NCI-H526 treated with DMSO at 0.1 percent for 48 hours (cell line): ENCODE measurements around the gene XPO4.

Source experiments
- DNase-seq: peaks from one replicate; lab custom pipeline; 2025; lab: John Stamatoyannopoulos, UW

The XPO4 gene

DNA sequence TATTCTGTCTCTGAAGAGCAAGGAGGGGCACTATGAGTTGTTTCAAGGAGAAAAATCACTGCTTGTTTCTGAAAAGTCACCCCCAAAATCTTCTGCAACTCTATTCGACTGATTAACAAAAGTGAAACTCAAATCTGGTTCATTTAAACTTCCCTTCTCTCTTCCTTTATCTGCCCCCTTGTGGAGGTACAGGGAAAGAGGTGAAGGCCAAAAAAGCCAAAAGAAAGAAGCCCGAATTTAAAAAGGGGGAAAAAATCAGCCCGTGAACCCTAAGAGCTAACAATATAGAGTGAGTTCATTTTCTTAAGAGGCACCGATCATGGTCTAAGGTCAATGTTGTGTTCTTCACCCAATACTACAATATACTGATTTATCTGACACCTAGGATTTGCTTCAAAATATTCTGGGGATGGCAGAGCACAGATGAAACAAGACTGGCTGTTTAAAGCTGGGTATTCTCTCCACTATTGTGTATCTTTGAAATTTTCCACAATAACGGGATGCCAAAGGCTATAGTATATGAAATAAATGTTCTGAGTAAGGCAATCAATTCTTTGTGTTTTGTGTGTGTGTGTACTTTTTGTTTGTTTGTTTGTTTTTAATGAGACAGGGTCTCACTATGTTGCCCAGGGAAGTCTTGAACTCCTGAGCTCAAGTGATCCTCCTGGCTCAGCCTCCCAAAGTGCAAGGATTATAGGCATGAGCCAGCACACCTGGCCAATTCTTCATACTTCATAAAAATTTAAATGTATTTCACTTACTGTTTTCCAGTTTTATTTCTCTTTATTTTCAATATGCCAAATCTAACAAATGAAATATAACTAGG, 73.8 kb downstream of the XPO4 start:
- no peak for DNase-seq

DNA sequence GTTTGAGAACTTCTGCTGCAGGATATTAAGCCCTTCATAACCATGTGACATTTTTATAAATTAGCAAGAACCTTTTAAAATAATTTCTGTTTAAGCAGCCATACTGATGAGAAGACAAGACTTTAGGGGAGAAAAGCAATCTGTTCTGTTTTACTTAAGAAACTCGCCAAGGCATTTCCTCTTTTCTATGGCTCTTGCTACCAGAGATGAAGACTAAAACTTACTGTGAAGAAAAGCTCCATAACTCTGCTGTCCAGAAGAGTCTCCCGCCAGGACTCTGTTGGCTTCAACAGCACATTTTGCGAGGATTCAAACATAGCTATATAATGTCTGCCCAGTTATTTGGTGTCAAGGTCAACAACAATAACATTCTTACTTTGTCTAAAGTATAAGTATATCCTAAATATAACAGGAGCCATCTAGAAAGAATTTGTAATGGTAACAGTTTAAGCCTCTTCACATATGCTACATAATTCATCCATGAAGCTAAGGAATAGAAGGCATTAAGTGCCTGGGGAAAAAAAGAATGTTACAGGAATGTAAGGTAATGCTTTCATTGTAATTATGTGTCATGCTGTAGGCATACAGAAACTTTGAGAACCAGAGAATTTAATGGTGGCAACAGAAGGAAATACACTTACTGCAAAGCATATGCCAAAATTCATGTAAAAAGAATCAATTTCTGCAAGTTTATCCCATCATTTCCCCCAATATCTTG, 75.5 kb downstream of the XPO4 start:
- no peak for DNase-seq

DNA sequence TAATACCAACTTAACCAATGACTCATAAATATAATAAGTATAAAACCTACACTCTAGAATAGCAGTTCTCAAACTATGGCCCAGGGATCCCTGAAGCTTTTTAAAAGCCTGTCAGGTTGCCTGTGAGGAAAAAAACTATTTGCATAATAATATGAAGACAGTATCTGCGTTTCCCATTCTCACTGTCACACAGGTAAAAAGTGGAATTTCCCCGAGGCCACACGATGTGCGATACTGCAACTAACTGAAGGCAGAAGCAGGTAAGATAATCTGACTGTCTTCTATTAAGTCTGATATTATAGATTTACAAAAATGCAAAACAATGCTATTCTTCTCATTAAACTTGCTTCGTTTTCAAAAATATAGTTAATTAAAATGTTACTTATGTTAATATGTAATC, 76.2 kb downstream of the XPO4 start:
- DNase-seq: no peak

DNA sequence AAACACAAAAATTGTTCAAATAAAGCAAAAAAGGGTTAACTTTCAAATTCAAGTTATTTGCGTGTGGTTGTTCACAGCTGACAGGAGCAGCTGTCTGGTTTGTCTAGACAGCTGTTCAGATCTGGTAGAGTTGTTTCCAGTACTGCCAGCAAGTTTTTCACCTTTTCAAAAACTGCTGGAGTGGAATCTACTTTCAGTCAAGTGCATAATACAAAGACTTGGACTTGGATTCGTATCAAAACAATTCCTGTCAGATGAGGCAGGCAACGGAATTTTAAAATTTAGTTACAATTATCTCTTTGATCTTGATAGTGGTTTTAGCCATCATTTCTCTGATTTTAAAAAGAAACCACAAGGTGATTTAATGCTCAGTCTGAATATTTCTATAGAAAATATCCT, 77.1 kb downstream of the XPO4 start:
- DNase-seq: no peak

DNA sequence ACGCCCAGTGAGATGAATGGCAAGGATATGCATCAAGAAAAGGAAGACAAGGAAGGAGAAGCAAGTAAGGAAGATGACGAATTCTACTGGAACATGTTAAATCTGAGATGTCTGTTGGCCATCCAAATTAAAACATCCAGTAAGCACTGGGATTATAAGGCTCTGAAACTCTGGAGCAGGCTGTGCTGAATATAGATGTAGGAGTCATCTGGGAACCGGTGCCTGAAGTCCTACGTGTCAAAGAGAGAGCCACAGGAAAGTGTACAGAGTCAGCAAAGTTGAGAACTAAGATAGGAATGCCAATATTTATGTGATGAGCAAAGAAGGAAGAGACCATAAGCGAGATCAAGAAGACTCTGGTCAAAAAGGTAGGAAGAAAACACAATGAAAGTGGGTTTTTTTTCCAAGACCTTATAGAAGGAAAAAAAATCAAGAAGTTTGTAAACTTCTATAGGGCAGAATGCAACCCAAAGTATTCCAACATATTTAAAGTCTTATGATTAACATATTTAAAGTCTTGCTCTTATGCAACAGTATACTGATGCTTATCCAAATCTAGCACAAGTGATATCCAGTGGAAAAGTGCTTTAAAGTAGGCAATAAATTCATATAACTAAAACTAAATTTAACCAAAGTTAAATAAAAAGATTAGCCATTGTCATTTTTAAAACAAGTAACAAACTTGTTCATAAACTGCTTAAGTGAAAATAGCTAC, 77.6 kb downstream of the XPO4 start:
- DNase-seq: no peak

DNA sequence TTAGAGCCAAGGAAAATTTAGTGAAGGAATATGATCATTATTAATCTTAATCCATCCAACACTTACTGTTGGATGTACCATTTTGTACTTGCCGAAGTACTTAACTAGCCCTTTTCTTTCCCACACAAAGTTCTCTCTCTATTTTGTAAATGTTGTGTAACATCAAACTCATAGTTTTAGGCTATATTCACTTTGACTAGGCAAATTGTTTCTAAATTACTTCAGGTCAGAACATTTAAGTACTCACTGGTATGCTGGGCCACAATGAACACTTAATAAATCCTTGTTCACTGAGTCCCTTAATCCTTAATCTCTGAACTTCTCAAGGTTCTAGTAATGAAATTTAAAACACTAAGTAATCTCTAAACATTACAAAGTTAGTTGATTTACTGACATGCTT, 79.5 kb downstream of the XPO4 start:
- DNase-seq: no peak

DNA sequence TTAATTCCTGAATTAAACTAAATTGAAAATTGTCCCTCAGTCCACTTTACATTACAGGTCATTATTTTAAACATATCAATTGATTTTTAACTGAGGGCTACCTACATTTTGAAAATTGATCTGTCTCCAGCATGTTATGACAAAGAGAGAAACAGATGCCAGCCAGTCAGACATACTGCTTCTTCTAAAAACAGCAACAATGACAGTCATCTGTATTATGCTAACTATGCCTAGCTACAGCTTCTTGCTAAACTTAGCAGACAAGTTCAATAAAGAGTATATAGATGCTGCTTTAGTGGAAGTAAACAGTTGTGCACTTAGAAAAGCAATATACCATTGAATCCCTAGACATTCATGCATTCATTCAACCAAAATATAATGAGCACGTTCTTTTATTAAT, 80.1 kb downstream of the XPO4 start:
- no peak for DNase-seq

DNA sequence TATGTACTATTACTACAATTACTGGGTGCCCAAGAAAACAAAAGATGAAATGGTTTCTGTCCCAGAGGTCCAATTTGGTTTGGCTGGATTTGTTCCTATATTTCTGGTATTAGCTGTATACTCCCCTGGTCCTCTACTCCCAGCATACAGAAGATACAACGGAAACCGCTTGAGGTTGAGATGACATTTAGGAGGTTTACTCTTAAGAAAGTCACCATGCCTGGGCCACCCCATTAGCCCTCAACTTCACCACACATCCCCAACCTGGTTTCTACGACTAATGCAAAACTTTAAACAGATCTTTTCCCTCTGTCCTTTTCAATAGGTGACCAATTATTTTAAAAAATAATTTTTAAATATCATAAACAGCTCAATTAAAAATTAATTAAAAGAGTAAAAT, 82.8 kb downstream of the XPO4 start:
- DNase-seq: no peak

DNA sequence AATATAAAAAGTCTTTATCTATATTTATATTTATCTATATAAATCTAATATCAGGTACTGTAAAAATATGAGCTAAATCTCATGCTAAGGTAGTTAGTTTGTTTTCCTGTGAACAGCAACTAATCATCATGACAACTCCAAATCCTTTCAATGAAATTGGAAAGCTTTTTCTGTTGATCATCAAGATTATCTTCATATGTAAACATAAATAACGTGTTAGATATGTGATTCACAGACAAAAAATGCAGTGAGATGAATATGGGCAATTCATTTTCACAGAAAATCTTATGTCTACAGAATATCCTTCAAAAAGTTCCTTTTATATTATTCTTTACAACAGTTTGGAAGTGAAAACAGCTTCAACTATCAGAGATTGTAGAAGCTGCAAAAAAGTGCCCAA, 87.1 kb downstream of the XPO4 start:
- no peak for DNase-seq

DNA sequence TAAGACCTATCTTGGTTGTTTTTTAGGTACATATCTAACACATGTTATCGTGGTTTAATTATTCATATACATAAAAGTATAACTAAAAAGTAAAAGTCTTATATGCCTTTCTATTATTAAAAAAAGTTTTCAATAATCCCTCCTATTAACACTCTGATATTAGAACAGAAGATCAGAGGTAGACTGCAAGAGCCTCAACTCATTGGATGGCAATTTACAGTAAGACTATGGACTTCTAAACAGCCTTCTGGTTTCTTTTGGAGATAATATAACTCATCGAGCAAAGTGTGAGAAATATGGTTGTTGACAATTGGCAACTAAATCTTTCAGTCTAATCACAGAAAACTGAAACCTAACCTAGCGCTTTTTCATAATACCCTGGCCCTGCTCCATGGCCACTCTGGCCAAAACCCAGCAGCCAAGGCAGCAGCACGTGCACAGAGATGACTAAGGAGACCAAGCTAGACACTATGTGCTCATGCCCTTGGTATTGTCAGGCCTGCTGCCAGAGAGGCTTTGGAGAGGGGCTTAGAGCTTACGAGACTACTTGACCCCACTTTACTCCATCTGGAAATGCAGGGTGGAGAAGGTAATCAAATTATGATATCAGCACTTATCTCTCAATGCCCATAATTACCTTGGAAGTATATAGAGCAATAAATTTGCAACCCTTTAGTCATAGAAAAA, 88.2 kb downstream of the XPO4 start:
- no peak for DNase-seq

DNA sequence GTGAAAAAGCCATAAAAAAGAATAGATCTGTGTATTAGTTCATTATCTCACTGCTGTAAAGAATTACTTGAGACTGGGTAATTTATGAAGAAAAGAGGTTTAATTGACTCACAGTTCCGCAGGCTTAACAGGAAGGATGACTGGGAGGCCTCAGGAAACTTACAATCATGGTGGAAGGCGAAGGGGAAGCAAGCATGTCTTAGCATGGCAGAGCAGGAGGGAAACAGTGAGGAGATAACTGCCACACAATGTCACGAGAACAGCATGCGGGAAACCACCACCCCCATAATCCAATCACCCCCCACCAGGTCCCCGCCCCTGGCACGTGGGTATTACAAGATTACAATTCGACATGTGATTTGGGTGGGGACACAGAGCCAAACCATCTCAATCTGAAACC, 89.7 kb downstream of the XPO4 start:
- no peak for DNase-seq

DNA sequence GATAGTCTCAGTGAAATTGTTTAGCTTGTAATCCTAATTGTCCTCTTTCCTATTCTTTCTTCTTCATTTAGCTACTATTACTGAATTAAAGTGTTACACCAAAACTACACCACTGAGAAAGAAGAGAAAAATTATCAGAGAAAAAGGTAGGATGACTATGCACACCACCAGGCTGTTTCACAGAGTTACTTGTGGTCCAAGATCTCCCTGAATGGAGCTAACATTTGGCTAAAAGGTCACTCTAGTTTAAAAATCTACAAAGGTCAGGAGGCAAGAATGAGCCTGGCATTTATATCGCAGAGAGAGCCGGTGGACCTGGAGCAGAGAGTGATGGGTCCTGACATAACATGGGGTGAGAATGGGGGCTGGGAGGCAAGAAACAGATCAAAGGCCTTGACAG, 91.7 kb downstream of the XPO4 start:
- no peak for DNase-seq

DNA sequence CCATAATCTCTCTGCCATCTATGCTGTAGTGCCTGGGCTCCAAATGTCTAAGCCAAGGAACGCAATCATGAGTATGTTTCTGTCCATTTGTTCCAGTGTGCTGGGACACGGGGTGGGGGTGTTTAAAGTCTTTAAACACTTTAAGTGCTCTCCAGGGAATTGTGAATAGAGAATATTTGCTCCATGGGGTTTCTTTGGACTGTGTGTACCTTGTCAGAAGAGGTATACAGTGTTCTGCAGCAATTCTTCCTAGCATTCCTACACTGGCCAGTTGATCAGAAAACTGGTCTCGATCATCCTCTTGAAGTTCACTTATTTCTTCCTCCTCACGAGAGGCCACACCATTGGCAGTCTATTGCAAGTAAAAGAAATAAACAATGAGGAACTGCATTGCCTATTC, 93.7 kb downstream of the XPO4 start:
- no peak for DNase-seq

DNA sequence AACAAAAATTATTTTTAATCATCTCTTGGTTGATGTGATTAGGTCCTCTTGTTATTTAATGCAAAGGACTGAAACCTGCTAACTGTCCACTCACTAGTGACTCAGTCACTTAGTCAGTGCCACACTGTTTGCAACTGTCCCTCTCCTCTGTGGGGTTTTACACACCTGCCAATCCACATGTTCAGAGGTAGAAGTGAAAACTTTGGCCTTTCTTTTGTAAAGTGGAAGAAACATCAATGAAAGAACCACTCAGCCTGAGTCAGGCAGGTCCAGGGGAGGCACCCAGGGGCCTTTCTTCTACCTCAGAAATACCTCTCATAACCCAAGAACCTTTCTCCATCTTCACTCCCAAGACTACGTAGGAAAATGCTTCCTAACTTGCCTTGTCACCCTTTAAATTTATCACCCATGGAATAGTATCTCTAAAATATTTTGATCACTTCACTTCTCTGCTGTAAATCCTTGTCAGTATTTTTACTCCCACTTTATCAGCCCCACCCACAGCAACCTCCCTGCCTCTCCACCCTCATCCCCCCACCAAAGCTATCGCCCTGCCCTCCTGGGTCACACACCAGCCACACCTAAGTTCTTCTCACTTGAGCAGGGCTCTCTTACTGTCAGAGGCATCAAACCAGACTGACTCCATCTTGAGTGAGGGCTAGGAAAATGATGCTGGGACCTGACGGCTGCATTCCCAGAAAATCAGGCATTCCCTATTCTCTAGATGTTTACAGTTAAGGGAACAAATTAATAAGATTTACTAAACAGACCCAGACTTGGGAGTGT, 99.2 kb downstream of the XPO4 start:
- no peak for DNase-seq

DNA sequence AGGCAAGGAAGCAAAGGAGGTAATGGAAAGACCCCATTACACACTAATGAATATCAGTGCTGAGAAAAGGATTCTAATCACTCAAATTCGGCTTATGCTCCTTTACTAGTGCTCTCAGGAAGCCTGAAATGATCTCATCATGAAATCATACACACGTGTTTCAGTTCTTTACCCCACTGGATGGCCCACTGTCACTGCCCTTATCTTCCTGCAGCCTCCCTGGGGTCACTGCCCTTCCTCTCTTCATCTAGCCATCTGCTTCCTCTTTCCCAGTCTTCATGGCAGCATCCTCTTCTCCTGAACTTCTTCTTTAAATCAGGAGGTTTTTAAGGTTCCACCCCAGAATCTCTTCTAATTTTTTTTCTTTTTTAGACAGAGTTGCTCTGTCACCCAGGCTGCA, 100.8 kb downstream of the XPO4 start:
- no peak for DNase-seq

DNA sequence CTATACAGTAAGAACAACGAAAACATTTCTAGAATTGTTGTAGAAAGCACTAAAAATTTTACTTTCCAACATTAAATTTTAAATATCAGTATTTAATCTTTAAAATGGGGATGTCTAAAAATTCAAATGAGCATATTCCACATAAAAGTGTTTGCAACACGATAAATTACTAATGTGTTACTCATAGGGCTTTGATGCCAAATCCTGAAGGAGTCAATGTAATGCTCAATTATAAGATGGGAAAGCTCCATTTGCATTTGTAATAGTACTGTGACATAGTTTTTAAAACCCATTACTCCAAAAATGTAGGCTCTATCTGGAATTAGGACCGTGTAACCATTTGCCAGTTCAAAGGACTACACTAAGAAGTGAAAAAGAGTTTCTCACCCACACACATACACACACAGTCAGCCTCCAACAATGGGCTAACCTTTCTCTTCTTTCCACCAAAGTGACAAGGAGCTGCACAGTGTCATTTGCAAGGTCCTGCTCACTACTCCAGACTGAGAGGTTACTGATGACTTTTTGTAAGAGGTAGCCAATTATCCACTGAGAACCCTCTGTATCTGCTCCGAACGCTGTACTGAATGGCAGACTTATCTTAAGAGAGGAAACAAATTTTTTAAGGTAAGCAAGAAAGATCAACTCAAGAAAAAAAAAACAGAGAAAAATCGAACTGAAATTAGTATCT, 102.7 kb downstream of the XPO4 start:
- DNase-seq: no peak

DNA sequence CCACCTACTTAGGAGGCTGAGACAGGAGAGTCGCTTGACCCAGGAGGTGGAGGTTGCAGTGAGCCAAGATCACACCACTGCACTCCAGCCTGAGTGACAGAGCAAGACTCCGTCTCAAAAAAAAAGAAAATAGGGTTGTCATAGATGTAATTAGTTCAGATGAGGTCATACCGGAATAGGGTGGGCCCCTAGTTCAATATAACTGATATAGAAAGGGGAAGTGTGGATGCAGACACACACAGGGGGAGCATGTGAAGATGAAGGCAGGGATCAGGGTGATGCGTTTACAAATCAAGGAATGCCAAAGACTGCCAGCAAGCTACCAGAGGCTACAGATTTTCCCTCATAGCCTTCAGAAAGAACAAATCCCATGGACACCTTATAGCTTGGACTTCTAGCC, 104.5 kb downstream of the XPO4 start:
- no peak for DNase-seq

DNA sequence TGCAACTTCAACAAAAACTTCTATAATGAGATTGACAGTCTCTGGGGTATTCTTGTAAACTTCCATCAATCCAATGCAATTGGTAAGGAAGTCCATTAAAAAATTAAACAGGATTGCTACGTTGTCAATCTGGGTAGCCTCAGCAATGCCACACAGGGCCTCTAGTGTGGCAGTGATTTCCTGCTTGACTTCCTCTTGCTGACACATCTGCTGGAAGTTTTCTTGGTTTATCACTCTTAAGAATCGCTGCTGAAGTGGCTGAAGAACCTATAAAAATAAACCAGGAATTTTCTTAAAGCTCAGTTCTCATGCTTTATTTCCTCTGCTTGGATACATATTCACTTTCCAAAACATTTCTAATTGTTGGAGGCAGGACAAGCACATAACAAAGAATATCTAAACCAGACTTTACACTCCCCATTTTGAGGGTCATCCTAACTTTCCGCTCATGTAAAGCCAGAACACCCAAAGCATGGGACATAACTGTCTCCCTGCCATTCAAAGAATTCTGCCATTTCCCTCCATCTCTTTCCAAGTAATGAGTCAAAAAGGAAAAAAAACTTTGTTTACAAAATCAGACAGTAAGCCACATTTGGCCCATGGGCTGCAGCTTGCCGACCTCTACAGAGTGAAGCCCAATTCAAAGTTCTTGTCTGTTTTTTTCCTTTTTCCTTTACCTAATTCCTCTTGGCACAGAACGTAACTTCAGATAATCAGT, 105.6 kb downstream of the XPO4 start:
- DNase-seq: no peak

DNA sequence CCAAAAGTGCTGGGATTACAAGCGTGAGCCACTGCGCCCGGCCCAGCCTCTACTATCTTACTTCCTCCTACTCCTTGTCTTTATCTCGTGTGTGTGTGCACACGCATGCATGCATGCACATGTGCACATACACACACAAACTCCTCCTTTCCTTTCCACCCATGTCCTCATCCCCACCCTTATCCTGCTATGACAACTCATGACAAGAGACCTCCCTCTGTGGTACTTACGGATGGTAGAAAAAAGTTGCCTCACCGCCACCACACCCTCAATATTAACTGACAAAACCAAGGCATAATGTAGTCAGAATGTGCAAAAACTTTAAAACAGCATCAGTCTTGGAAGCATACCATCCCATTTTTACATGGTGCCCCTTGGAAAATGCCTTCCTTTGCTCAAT, 112.9 kb downstream of the XPO4 start:
- no peak for DNase-seq

DNA sequence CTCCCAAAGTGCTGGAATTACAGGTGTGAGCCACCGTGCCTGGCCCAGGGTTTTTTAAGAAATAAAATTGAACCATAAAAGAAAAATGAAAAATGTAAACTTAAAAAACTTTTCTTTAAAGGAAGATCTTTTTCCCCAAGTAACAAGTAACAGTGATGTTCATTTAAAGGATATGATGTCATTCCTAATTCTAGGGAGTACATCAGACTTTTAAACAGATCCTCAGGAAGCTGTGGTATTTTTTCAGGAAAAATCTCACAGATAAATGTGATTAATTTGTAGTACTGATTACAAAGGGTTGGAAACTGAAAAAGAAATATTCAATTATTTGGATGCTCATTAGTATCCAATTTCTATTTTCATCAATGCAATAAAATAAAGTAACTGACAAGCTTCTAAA, 114.2 kb downstream of the XPO4 start:
- no peak for DNase-seq
